SU-DHL-6 (cell line): ENCODE results near the gene PPP1R12C.

Experiments used
- H2AFZ ChIP-seq: fragments of 200-600 bp; sonication (generic); 2 replicates; pipeline ENCODE4 v1.6.1; 2014; ENCODE audit warnings: low read depth, mild to moderate bottlenecking, moderate library complexity, mixed read lengths, antibody characterized with exemption, low read length; ENCODE audit not compliant: severe bottlenecking
- H3F3A ChIP-seq: fragments of 200-600 bp; shearing (Covaris generic); 2 replicates; pipeline ENCODE4 v1.6.0; 2016; ENCODE audit warnings: antibody characterized with exemption, mild to moderate bottlenecking; ENCODE audit not compliant: insufficient read depth
- H3K27ac ChIP-seq: fragments of 200-600 bp; sonication (generic); 2 replicates; pipeline ENCODE4 v1.5.1; 2016; ENCODE audit warnings: low read depth, mild to moderate bottlenecking, low read length, moderate library complexity, mixed read lengths
- H3K27me3 ChIP-seq: fragments of 200-600 bp; sonication (generic), shearing (Covaris generic); 2 replicates; pipeline ENCODE4 v1.6.0; 2014; ENCODE audit warnings: mild to moderate bottlenecking, low read length
- H3K36me3 ChIP-seq: fragments of 200-600 bp; sonication (generic); 2 replicates; pipeline ENCODE4 v1.6.1; 2014; ENCODE audit warnings: mild to moderate bottlenecking, low read length, mixed read lengths
- H3K4me2 ChIP-seq: fragments of 300-600, 200-600 bp; shearing (Covaris generic), sonication (generic); 2 replicates; pipeline ENCODE4 v1.6.0; 2014; ENCODE audit warnings: low read length, low read depth, mild to moderate bottlenecking; ENCODE audit not compliant: poor library complexity, severe bottlenecking
- H3K4me3 ChIP-seq: fragments of 200-600 bp; sonication (generic); 2 replicates; pipeline ENCODE4 v1.5.1; 2014; ENCODE audit warnings: antibody characterized with exemption, low read length, mild to moderate bottlenecking, mixed read lengths; ENCODE audit not compliant: insufficient read depth, poor library complexity, severe bottlenecking
- H3K79me2 ChIP-seq: fragments of 200-600 bp; sonication (generic); 2 replicates; pipeline ENCODE4 v1.6.1; 2014; ENCODE audit warnings: mild to moderate bottlenecking, low read length, moderate library complexity; ENCODE audit not compliant: insufficient read depth
- H3K9ac ChIP-seq: fragments of 200-600 bp; sonication (generic); 2 replicates; pipeline ENCODE4 v1.7.0; 2014; ENCODE audit warnings: mild to moderate bottlenecking, low read length
- H3K9me2 ChIP-seq: fragments of 200-600 bp; sonication (generic); replicated peaks from 2 replicates; pipeline ENCODE4 v1.6.1; 2014; ENCODE audit warnings: low read length; ENCODE audit not compliant: insufficient read depth
- H3K9me3 ChIP-seq: fragments of 200-600 bp; sonication (generic); 2 replicates; pipeline ENCODE4 v1.6.1; 2014; ENCODE audit warnings: low read length, mixed read lengths; ENCODE audit not compliant: insufficient read depth
- H4K20me1 ChIP-seq: fragments of 200-600 bp; sonication (generic); 2 replicates; pipeline ENCODE4 v1.6.1; 2014; ENCODE audit warnings: low read depth, mild to moderate bottlenecking, antibody characterized with exemption, low read length, moderate library complexity, mixed read lengths
- EZH2phosphoT487 ChIP-seq: fragments of 200-600 bp; sonication (generic), shearing (Covaris generic); conservative IDR thresholded peaks from 2 replicates; pipeline ENCODE4 v1.6.1; 2018; ENCODE audit warnings: mild to moderate bottlenecking, antibody characterized with exemption, low read length, moderate library complexity, mixed read lengths
- TF ChIP-seq, protein P1 (sequence below): fragments of 200-600 bp; sonication (generic); IDR thresholded peaks from one replicate; pipeline ENCODE4 v1.5.1; 2017; ENCODE audit warnings: antibody characterized with exemption, mild to moderate bottlenecking, low read length, moderate library complexity; ENCODE audit not compliant: insufficient read depth, poor library complexity, severe bottlenecking

Gene PPP1R12C

DNA sequence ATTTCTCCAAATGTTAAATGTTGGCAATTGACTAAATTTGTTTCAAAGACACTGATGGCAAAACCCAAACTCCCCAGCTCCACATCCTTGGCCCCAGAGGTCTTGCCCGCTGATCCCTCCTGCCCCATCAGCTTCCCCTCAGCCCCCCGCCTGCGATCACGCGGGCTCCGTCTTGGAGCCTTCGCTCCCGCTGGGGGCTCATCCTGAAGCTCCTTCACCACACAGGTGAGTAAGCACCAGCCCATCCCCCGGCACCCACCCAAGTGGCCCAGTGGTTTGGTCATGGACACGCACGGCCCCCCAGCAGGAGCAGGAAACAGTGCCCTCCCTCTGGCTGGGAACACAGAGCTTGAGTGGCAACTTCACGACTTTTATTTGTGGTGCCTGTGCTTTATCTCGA lies 26.9 kb downstream of the PPP1R12C start:
- Histone ChIP-seq H3K36me3 (no peaks in the 10 kb centered on the region), H3K9me2 (no peaks in the 10 kb centered on the region), H3K27ac (no peak overlapping the region), H3K9me3 (no peaks in the 10 kb centered on the region), H4K20me1 (no peaks in the 10 kb centered on the region), H3K4me3 (no peak overlapping the region), H3K79me2 (no peaks in the 10 kb centered on the region), H3K4me2 (no peak overlapping the region), H3K27me3 (no peaks in the 10 kb centered on the region), H3F3A (0 out of 2 replicates have a peak, but pooled peaks cover 3% of the 10 kb centered on the region), H3K9ac (no peak overlapping the region), H2AFZ (no peak overlapping the region)
- TF ChIP-seq EZH2phosphoT487, result no peak
- TF ChIP-seq, protein P1, sequence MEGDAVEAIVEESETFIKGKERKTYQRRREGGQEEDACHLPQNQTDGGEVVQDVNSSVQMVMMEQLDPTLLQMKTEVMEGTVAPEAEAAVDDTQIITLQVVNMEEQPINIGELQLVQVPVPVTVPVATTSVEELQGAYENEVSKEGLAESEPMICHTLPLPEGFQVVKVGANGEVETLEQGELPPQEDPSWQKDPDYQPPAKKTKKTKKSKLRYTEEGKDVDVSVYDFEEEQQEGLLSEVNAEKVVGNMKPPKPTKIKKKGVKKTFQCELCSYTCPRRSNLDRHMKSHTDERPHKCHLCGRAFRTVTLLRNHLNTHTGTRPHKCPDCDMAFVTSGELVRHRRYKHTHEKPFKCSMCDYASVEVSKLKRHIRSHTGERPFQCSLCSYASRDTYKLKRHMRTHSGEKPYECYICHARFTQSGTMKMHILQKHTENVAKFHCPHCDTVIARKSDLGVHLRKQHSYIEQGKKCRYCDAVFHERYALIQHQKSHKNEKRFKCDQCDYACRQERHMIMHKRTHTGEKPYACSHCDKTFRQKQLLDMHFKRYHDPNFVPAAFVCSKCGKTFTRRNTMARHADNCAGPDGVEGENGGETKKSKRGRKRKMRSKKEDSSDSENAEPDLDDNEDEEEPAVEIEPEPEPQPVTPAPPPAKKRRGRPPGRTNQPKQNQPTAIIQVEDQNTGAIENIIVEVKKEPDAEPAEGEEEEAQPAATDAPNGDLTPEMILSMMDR, result no peak

DNA sequence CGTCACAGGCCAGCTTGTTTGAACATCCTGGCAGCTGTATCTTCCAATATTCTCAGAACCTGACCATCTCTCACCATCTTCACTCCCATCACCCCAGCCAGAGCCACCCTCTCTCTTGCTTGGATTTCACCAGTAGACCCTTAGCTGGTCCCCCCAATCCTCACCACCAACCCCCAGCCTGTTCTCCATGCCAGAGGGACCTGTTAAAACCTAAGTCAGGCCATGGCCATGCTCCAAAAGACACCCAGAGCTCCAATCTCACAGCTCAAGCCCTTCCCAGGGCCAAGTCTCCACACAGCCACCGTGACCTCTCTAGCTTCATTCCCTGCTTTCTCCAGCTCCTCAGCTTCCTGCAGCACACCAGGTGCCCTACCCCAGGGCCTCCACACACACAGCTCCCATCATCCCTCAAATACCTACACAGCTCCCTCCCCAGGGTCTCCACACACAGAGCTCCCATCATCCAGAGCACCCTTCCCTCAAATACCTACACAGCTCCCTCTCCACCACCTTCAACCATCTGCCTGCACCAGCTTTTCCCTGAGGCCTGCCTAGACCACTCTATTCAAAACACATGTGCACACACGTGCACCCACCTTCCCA lies 28.0 kb downstream of the PPP1R12C start:
- no peaks in the 10 kb centered on the region for H4K20me1 ChIP-seq
- no peak overlapping the region for H3K4me2 ChIP-seq

DNA sequence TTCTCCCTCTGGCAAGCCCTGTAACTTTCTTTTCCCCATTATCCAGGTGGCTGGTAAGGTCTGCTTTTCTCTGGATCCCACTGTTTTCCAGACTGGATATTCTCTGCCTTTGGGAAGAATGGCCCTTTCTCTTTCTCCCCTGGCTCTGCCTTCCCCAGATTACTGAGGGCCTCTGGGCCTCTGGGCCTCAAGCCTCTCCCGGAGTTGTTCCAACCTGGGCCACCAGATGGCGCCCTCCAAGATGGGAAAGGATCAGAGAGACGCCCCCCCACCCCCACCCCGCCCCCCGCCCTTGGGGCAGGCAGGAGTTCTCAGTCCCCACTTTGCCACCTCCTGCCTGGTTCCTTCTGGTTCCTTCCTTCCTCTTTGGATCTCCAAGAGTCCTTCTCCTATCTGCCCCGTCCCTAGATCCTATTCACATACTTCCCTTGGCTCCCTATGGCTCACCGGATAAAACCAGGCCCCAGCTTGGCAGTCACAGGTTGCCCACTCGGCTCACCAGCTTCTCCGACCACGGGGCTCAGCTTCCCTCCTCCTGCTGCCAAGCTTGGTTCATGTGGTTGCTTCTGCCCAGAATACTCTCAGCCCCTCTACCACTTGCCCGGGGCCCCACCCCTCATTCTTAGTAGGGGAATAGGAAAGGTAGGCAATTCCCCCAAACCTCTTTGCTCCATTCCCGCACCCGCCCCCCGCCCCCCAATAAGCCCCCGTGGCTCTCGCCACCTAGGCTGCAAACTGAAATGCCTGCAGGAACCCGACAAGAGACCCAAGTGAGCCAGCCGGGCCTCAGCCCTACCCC lies 28.7 kb downstream of the PPP1R12C start:
- no peak for TF ChIP-seq EZH2phosphoT487
- TF ChIP-seq, protein P1, result peak; percentile 57
- Histone ChIP-seq H3K79me2 (no peaks in the 10 kb centered on the region), H3F3A (0 out of 2 replicates have a peak, but pooled peaks cover 11% of the 10 kb centered on the region), H3K9me3 (no peaks in the 10 kb centered on the region), H3K9ac (0 out of 2 replicates have a peak overlapping the region, but pooled peaks have one; percentile 2), H3K4me2 (no peak overlapping the region), H3K27me3 (no peaks in the 10 kb centered on the region), H3K9me2 (no peaks in the 10 kb centered on the region), H3K4me3 (no peak overlapping the region), H2AFZ (no peak overlapping the region), H4K20me1 (no peaks in the 10 kb centered on the region), H3K36me3 (no peaks in the 10 kb centered on the region), H3K27ac (no peak overlapping the region)

More for the DNA sequence above, 28.0 kb downstream of the PPP1R12C start:
- no peaks in the 10 kb centered on the region for H3K9me2 ChIP-seq
- TF ChIP-seq, protein P1, result no peak
- no peak for TF ChIP-seq EZH2phosphoT487
- H3F3A ChIP-seq, result 0 out of 2 replicates have a peak, but pooled peaks cover 11% of the 10 kb centered on the region
- no peak overlapping the region for H3K4me3 ChIP-seq
- no peak overlapping the region for H3K27ac ChIP-seq
- no peak overlapping the region for H2AFZ ChIP-seq
- H3K9ac ChIP-seq, result no peak overlapping the region
- H3K36me3 ChIP-seq, result no peaks in the 10 kb centered on the region
- no peaks in the 10 kb centered on the region for H3K27me3 ChIP-seq
- no peaks in the 10 kb centered on the region for H3K9me3 ChIP-seq
- H3K79me2 ChIP-seq, result no peaks in the 10 kb centered on the region
